Natural killer cell treated with Interleukin-12 subunit alpha and Interleukin-12 subunit beta and Interleukin-15 and Interleukin-18, amount 100 ng/mL, for 72 hours (primary cell): ENCODE data around the gene KCNQ1. TPM values are rescaled to one million over a fixed set of nuclear protein-coding genes. Genes with fewer than 3 reads are reported as not detected.
A peak's percentile ranks its signal among the peaks of the same experiment; 100 is the strongest.
"Not testable (repeated sequence)": the region's sequence is repeated elsewhere in the genome, so short reads cannot be mapped to it uniquely, and the experiment has no call there.

Source experiments
- ATAC-seq, 2 donors: fragments of 150-1000 bp; cut with Tn5 transposase in 1 of 2; sonication (Bioruptor Pico), chemical (Tn5 transposase) in 1 of 2; 2 replicates each; pipeline ENCODE4 v1.10.0; 2021
- DNase-seq: peaks from one replicate; pipeline ENCODE4 v3.0.0; 2022; ENCODE audit warnings: low spot score
- H3K27ac Mint-ChIP-seq, 2 donors: 1 replicate in 1 of 2; 2 replicates in 1 of 2; pipeline ENCODE4 v1.8.0; 2022; ENCODE audit warnings: mixed read lengths in 2 of 2, mild to moderate bottlenecking in 1 of 2, moderate library complexity in 1 of 2
- H3K27me3 Mint-ChIP-seq, 2 donors: 1 replicate in 1 of 2; 2 replicates in 1 of 2; pipeline ENCODE4 v1.8.0; 2022; ENCODE audit warnings: mixed read lengths in 2 of 2
- H3K36me3 Mint-ChIP-seq: one replicate; pipeline ENCODE4 v1.8.0; 2022; ENCODE audit warnings: mixed read lengths
- H3K4me1 Mint-ChIP-seq, 2 donors: 1 replicate in 1 of 2; 2 replicates in 1 of 2; pipeline ENCODE4 v1.8.0; 2022; ENCODE audit warnings: low read depth in 2 of 2, mixed read lengths in 2 of 2, mild to moderate bottlenecking in 1 of 2
- H3K4me3 Mint-ChIP-seq: one replicate; pipeline ENCODE4 v1.8.0; 2022; ENCODE audit warnings: mixed read lengths
- H3K9me3 Mint-ChIP-seq: 2 replicates; pipeline ENCODE4 v1.8.0; 2022; ENCODE audit warnings: mixed read lengths
- total RNA-seq, 2 donors: library from RNA; stranded (reverse); gene quantifications; one replicate each; pipeline ENCODE4 v1.2.3, GENCODE V29; 2022

Gene KCNQ1
- total RNA-seq, 2 donors from 2014 or later, result 0.19 to 1.4 TPM

DNA sequence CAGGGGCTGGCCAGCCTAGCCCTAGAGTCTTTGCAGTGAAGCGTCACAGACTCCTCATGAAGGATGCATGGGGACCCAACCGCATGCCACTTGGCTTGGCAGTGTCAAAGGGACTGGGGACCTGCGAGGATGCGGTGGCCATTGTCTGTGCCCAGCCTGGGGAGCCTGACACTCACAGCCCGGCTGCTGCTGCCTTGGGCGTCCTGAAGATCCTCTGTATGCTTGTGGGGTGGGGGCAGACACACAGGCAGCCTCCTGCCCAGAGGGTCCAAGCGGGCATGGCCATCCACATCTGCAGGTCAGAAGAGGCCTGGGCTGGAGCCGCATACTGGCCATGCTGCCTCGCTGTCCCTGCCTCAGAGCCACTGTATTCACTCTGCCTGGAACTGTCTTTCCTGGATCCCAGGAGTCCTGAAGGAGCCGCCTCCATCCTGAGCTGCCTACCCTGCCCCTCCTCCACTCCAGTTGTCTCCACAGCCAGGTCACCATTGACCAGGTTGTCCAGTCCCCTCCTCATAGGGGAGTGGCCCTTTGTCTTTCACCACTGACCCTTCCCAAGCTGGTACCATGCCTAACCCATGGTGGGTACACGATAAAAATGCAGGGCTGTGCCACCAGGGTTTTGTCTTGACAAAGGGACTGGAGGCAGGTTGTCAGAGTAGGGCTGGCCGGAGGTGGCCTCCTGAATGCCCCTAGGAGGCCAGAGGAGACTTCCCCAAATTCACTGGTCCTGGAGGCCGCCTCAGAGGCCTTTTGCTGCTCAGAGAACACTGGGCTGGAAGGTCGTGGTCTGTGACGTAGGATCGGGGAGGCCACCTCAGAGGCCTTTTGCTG is 148.0 kb downstream of the KCNQ1 start:
- no peak overlapping the region for H3K4me3 Mint-ChIP-seq
- H3K27me3 Mint-ChIP-seq, result peaks cover 18 to 27% of the 10 kb centered on the region in 2 donors
- no peak for DNase-seq
- no peaks in the 10 kb centered on the region for H3K4me1 Mint-ChIP-seq
- no peaks in the 10 kb centered on the region for H3K9me3 Mint-ChIP-seq
- peak in 1 of 2 donors; percentile 49 for ATAC-seq
- H3K27ac Mint-ChIP-seq, result no peak overlapping the region
- no peaks in the 10 kb centered on the region for H3K36me3 Mint-ChIP-seq

DNA sequence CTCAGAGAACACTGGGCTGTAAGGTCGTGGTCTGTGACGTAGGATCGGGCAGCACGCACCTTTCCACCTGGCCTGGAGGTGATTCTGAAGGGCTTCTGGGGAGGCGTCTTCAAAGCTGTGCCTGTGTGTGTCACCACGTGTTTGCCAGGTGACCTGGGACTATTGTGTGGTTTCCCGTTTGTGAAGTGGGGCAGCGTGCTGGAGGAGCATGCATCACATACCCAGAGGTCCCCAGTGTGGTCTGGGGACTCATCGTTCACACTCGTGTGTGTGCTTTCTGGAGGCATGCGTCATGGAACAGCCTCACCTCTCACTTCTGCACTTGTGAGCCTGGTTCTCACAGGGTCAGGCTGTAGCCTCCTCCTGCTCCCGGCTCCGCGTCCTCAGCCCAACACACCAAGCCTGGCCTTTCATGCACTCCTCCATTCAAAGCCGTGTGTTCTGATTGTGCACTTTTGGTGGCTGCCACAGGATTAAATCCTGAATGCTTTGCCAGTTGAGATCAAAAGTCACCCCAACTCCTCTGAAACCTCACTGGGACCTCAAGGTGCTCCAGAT is 148.7 kb downstream of the KCNQ1 start:
- no peak overlapping the region for H3K27ac Mint-ChIP-seq
- no peaks in the 10 kb centered on the region for H3K9me3 Mint-ChIP-seq
- H3K4me3 Mint-ChIP-seq, result no peak overlapping the region
- peaks cover 21 to 27% of the 10 kb centered on the region in 2 donors for H3K27me3 Mint-ChIP-seq
- no peaks in the 10 kb centered on the region for H3K4me1 Mint-ChIP-seq
- DNase-seq (no peak), ATAC-seq (no peak)
- H3K36me3 Mint-ChIP-seq, result no peaks in the 10 kb centered on the region

DNA sequence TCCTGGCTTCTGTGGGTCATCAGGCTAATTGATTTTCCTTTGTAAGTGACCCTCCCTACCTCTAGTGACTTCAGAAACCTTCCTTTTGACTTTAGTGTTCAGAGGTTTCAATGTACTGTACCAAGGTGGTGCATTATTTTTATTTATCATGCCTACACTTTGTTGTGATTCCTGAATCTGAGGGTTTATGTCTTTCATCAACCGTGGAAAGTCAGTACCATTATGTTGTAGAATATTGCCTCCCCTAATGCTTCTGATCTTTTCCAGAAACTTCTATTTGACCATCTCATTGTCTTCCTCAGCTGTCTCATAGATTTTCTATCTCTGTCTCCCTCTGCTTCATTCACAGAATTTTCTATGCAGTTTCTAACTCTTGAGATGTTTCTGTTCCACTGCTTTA is 149.5 kb downstream of the KCNQ1 start:
- no peak overlapping the region for H3K4me3 Mint-ChIP-seq
- DNase-seq (no peak), ATAC-seq (no peak)
- H3K36me3 Mint-ChIP-seq, result no peaks in the 10 kb centered on the region
- H3K9me3 Mint-ChIP-seq, result no peaks in the 10 kb centered on the region
- peaks cover 24 to 34% of the 10 kb centered on the region in 2 donors for H3K27me3 Mint-ChIP-seq
- H3K27ac Mint-ChIP-seq, result no peak overlapping the region
- no peaks in the 10 kb centered on the region for H3K4me1 Mint-ChIP-seq

DNA sequence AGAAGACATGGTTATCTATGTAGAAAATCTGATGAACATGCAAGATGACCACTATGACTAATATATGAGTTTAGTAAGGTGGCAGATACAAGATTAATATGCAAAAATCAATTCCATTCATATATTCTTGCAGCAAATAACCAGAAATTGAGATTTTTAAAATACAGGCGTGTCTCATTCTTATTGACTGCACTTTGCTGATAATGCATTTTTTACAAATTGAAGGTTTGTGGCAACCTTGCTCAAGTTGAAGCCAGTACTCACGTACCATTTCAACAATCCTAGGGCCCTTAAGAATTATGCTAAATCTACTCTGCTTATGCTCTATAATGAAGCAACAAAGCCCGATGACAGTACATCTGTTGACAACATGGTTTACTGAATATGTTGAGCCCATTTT is 150.4 kb downstream of the KCNQ1 start:
- H3K27me3 Mint-ChIP-seq, result peaks cover 30 to 38% of the 10 kb centered on the region in 2 donors
- DNase-seq, result no peak
- no peak for ATAC-seq
- H3K36me3 Mint-ChIP-seq, result no peaks in the 10 kb centered on the region
- H3K4me1 Mint-ChIP-seq, result no peaks in the 10 kb centered on the region
- H3K4me3 Mint-ChIP-seq, result no peak overlapping the region
- H3K27ac Mint-ChIP-seq, result no peak overlapping the region
- H3K9me3 Mint-ChIP-seq, result no peaks in the 10 kb centered on the region

DNA sequence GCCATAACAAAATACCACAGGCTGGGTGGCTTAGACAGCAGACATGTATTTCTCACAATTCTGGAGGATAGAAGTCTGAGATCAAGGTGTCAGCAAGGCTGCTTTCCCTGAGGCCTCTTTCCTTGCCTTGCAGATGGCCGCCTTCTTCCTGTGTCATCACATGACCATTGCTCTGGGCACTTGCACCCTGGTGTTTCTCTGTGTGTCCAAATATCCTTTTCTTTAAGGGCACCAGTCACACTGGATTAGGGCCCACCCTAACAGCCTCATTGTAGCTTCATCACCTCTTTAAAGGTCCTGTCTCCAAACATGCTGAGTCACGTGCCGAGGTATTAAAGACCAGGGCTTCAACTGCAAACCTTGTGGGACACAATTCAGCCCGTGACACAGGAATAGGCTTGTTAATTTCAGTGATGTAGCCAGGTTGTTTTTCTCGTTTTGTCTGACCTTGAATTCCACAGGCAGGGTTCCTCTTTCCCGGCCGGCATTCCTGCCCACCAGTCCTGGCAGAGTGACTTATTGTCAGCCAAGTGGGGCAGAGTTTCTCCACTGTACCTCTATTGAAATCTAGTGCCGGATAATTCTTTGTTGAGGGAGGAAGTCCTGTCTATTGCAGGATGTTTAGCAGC is 154.9 kb downstream of the KCNQ1 start:
- no peak overlapping the region for H3K4me3 Mint-ChIP-seq
- H3K27me3 Mint-ChIP-seq, result peaks cover 28 to 36% of the 10 kb centered on the region in 2 donors
- ATAC-seq, result no peak
- DNase-seq, result no peak
- H3K4me1 Mint-ChIP-seq, result no peaks in the 10 kb centered on the region
- no peaks in the 10 kb centered on the region for H3K36me3 Mint-ChIP-seq
- no peaks in the 10 kb centered on the region for H3K9me3 Mint-ChIP-seq
- H3K27ac Mint-ChIP-seq, result no peak overlapping the region

DNA sequence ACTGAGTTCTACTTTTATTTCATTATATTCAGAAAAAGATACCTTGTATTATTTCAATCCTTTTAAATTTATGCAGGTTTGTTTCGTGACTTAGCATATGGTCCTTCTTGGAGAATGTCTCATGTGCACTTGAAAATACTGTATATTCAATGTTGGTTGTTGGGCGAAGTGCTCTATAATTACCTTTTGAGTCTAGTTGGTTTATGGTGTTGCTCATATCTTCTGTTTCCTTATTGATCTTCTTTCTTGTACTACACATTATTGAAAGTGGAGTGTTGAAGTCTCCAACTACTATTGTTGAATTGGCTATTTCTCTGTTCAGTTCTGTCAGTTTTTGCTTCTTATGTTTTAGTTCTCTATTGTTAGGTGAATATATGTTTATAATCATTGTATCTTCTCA is 164.5 kb downstream of the KCNQ1 start:
- Mint-ChIP-seq H3K36me3 (peaks cover 7% of the 10 kb centered on the region), H3K4me1 (no peaks in the 10 kb centered on the region), H3K27ac (no peak overlapping the region), H3K27me3 (peaks cover 40 to 63% of the 10 kb centered on the region in 2 donors), H3K4me3 (no peak overlapping the region), H3K9me3 (peaks cover 5% of the 10 kb centered on the region)
- no peak for ATAC-seq
- DNase-seq, result no peak

DNA sequence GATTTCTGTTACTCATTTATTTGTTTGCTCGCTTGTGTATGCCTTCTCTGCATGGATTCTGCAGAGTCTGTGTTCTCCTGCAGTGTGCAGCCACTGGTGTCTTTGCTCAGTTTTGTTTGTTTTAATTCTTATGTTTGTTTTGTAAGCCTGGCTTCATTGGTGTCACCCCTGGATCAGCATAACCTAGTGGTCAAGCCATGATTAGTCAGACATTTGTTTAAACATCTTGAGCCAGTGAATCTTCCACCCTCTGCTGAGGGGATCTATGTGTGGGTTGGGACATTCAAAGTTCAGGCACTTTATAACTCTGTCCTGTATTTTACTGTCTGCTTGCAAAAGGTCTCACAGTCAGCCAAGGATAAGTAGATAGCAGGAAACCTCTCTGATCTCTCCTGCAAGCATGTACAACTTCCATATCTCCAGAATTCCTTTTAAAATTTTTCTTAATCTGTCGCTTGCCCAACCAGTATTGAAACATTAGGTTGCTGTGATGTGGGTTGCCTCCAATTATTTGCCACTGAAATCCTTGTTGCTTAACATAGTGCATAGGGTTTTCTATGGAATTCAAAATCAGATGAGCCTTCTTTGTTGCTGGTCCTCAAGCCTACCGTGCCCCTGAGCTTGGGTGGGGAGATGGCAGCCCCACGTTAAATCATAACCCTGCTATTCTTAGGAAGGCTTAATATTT is 168.2 kb downstream of the KCNQ1 start:
- H3K27ac Mint-ChIP-seq, result no peak overlapping the region
- peaks cover 5% of the 10 kb centered on the region for H3K9me3 Mint-ChIP-seq
- peaks cover 51 to 83% of the 10 kb centered on the region in 2 donors for H3K27me3 Mint-ChIP-seq
- H3K4me1 Mint-ChIP-seq, result no peaks in the 10 kb centered on the region
- ATAC-seq, result no peak
- DNase-seq, result no peak
- H3K4me3 Mint-ChIP-seq, result no peak overlapping the region
- H3K36me3 Mint-ChIP-seq, result peaks cover 7% of the 10 kb centered on the region

DNA sequence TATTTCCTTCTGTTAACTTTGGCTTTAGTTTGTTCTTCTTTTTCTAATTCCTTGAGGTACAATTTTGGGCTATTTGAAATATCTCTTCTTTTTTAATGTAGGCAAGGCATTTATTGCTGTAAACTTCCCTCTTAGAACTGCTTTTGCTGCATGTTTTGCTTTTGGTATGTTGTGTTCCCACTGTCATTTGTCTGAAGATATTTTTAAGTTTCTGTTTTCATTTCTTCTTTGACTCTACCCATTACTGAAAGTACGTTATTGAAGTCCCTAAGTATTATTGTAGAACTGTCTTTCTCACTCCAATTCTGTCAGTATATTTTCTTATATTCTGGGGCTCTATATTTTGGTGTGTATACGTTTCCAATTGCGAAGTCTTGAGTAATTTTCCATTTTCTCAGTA is 177.1 kb downstream of the KCNQ1 start:
- ATAC-seq (no peak), DNase-seq (no peak)
- no peak overlapping the region for H3K4me3 Mint-ChIP-seq
- no peaks in the 10 kb centered on the region for H3K9me3 Mint-ChIP-seq
- H3K27me3 Mint-ChIP-seq, result peaks cover 25 to 38% of the 10 kb centered on the region in 2 donors
- H3K4me1 Mint-ChIP-seq, result no peaks in the 10 kb centered on the region
- no peaks in the 10 kb centered on the region for H3K36me3 Mint-ChIP-seq
- no peak overlapping the region for H3K27ac Mint-ChIP-seq

DNA sequence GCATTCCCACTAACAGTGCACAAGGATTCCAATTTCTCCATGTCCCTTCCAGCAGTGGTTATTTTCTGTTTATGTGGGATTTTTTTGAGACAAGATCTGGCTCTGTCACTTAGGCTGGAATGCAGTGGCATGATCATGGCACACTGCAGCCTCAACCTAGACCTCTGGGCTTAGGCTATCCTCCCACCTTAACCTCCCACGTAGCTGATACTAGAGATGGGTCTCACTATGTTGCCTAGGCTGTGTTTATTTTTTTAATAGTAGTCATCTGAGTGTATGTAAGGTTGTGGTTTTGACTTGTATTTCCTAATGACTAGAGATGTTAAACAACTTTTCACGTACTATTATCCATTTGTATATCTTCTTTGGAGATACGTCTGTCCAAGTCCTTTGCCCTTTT is 180.4 kb downstream of the KCNQ1 start:
- ATAC-seq (no peak), DNase-seq (no peak)
- H3K36me3 Mint-ChIP-seq, result peaks cover 12% of the 10 kb centered on the region
- no peak overlapping the region for H3K4me3 Mint-ChIP-seq
- H3K4me1 Mint-ChIP-seq, result no peaks in the 10 kb centered on the region
- peaks cover 32 to 50% of the 10 kb centered on the region in 2 donors for H3K27me3 Mint-ChIP-seq
- no peak overlapping the region for H3K27ac Mint-ChIP-seq
- peaks cover 5% of the 10 kb centered on the region for H3K9me3 Mint-ChIP-seq

DNA sequence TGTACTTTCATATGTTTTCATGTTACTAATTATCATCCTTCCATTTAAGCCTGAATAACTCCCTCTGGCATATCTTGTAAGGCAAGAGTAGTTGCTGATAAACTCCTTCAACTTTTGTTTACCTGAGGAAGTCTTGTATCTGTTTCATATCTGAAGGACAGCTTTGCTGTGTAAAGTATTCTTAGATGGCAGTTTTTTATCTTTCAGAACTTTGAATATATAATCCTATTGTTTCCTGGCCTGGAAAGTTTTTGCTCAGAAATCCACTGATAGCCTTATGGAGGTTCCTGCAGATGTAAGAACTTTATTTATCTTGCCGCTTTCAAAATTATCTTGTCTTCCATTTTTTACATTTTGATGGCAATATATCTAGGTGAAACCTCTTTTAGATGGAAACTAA is 185.9 kb downstream of the KCNQ1 start:
- DNase-seq, result no peak
- Mint-ChIP-seq H3K4me3 (no peak overlapping the region), H3K4me1 (no peaks in the 10 kb centered on the region), H3K27ac (no peak overlapping the region), H3K9me3 (peaks cover 12% of the 10 kb centered on the region), H3K27me3 (peaks cover 32 to 43% of the 10 kb centered on the region in 2 donors), H3K36me3 (peaks cover 44% of the 10 kb centered on the region)
- ATAC-seq, result no peak

DNA sequence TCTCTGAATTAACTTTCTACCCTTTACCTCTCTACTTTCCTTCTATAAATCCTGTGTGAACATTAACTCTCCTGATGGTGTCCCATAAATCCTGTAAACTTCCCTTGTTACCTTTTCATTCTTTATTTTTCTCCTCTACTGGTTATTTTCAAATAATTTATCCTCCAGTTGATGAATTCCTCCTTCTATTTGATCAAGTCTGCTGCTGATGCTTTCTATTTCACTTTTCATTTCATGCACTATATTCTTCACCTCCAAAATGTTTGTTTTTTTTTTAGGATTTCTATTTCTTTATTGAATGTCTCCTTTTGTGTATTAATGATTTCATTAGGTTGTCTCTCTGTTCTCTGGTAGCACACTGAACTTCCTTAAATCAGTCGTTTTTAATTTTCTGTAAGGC is 186.4 kb downstream of the KCNQ1 start:
- peaks cover 12% of the 10 kb centered on the region for H3K9me3 Mint-ChIP-seq
- H3K4me3 Mint-ChIP-seq, result no peak overlapping the region
- peaks cover 32 to 43% of the 10 kb centered on the region in 2 donors for H3K27me3 Mint-ChIP-seq
- DNase-seq (no peak), ATAC-seq (no peak)
- peaks cover 49% of the 10 kb centered on the region for H3K36me3 Mint-ChIP-seq
- no peaks in the 10 kb centered on the region for H3K4me1 Mint-ChIP-seq
- no peak overlapping the region for H3K27ac Mint-ChIP-seq

DNA sequence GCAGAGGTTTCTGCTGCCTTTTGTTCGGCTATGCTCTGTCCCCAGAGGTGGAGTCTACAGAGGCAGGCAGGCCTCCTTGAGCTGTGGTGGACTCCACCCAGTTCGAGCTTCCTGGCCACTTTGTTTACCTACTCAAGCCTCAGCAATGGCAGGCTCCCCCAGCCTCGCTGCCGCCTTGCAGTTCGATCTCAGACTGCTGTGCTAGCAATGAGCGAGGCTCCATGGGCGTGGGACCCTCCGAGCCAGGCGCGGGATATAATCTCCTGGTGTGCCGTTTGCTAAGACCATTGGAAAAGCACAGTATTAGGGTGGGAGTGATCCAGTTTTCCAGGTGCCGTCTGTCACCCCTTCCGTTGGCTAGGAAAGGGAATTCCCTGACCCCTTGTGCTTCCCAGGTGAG is 195.0 kb downstream of the KCNQ1 start:
- not testable (repeated sequence) for ATAC-seq, H3K4me1 Mint-ChIP-seq, H3K27ac Mint-ChIP-seq, H3K4me3 Mint-ChIP-seq, DNase-seq
- Mint-ChIP-seq H3K27me3 (peaks cover 3 to 55% of the 10 kb centered on the region in 2 donors), H3K9me3 (peaks cover 13% of the 10 kb centered on the region), H3K36me3 (peaks cover 53% of the 10 kb centered on the region)

DNA sequence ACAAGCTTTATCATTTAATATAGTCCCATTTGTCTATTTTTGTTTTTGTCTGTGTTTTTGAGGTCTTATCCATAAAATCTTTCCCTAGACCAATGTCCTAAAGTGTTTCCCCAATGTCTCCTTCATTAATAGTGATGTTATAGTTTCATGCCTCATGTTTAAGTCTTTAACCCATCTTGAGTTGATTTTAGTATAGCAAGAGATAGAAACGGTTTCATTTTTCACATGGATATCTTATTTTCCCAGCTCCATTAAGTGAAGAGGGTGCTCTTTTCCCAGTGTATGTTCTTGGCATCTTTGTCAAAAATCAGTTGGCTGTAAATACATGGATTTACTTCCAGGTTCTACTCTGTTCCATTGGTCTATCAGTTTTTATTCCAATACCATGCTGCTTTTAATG is 196.8 kb downstream of the KCNQ1 start:
- H3K4me3 Mint-ChIP-seq, result no peak overlapping the region
- H3K9me3 Mint-ChIP-seq, result peaks cover 13% of the 10 kb centered on the region
- H3K36me3 Mint-ChIP-seq, result peaks cover 48% of the 10 kb centered on the region
- peaks cover 3 to 55% of the 10 kb centered on the region in 2 donors for H3K27me3 Mint-ChIP-seq
- no peak overlapping the region for H3K27ac Mint-ChIP-seq
- no peaks in the 10 kb centered on the region for H3K4me1 Mint-ChIP-seq
- DNase-seq (no peak), ATAC-seq (no peak)

DNA sequence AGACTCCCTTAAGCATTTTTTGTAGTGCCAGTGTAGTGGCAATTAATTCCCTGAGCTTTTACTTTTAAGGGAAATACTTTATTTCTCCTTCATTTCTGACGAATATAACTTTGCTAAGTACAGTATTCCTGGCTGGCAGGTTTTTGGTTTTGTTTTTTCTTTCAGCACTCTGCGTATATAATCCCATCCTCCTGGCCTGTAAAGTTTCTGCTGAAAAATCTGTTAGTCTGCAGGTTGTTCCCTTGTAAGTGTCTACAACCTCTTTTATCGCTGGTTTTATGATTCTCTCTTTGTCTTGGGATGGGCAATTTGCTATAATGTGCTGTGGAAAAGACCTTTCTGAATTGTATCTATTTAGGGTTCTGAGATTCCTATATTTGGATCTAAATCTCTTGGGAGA is 198.9 kb downstream of the KCNQ1 start:
- H3K36me3 Mint-ChIP-seq, result peaks cover 47% of the 10 kb centered on the region
- peaks cover 16% of the 10 kb centered on the region for H3K9me3 Mint-ChIP-seq
- ATAC-seq, result no peak
- no peaks in the 10 kb centered on the region for H3K4me1 Mint-ChIP-seq
- H3K4me3 Mint-ChIP-seq, result no peak overlapping the region
- H3K27ac Mint-ChIP-seq, result no peak overlapping the region
- no peak for DNase-seq
- peaks cover 7 to 47% of the 10 kb centered on the region in 2 donors for H3K27me3 Mint-ChIP-seq
